Activated naive CD4-positive, alpha-beta T cell treated with anti-CD3 and anti-CD28 coated beads, Interleukin-2, amount 10 ng/mL, durations not matched to agents 7 days and 5 days (primary cell): ENCODE data around the gene TPPP3.

ENCODE experiments used
- CTCF ChIA-PET: fragments of 350-600 bp; sonication (Branson Sonifier 250); formaldehyde crosslinking; loops from one replicate; lab custom pipeline; 2021; ENCODE audit warnings: antibody characterized with exemption; lab: Charles Lee
- DNase-seq: peaks from one replicate; pipeline ENCODE4 v3.0.0-alpha.2; 2020
- H3K27ac Mint-ChIP-seq: one replicate; pipeline ENCODE4 v1.8.0; 2021; ENCODE audit warnings: mild to moderate bottlenecking, moderate library complexity, mixed read lengths
- H3K27me3 Mint-ChIP-seq: one replicate; pipeline ENCODE4 v1.8.0; 2021; ENCODE audit warnings: mild to moderate bottlenecking, mixed read lengths
- H3K36me3 Mint-ChIP-seq: one replicate; pipeline ENCODE4 v1.8.0; 2021; ENCODE audit warnings: mixed read lengths
- H3K4me1 Mint-ChIP-seq: one replicate; pipeline ENCODE4 v1.8.0; 2021; ENCODE audit warnings: mixed read lengths
- H3K4me3 Mint-ChIP-seq: one replicate; pipeline ENCODE4 v1.8.0; 2021; ENCODE audit warnings: mild to moderate bottlenecking, moderate library complexity, mixed read lengths
- H3K9me3 Mint-ChIP-seq: one replicate; pipeline ENCODE4 v1.8.0; 2021; ENCODE audit warnings: mixed read lengths

Gene TPPP3

DNA sequence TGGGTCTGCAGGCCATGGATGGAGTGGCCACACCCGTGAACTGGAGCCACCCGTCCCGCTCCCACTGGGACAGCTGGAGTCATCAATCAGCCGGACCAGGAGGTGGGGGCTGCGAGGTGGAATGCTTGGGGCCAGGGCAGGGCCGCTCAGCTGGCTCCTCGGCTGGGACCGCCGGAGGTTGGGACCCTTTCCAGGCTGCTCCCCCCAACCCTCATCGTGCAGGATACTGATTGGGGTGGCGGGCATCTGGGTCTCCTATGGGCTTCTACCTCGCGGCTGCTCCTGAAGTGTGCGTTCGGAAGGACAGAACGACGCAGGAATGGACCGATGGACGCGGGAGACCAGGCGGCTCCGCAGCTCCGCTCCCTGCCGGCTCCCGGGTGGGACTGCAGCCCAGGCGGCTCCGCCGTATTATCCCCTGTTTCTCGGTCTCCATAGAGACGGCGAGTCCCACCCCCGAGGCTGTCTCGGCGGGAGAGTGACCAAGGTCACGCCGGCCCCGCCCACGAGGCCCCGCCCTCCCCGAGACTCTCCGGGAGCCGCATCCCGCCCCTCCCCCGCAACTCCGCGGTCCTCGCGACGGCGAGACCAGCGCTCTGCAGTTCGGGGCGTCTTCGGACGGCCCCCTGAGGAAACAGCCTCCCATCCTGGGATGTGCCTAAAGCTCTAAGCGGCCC, at the start of gene TPPP3:
TSS of gene TPPP3 (minus strand) at position 388 of the 677 bp plus-strand sequence. CDS start 2,387 bp downstream, outside the sequence.
- Mint-ChIP-seq H3K36me3 (no peaks in the 10 kb centered on the region), H3K4me3 (no peak within 1 kb of the TSS), H3K9me3 (no peaks in the 10 kb centered on the region), H3K27ac (no peak within 1 kb of the TSS), H3K4me1 (peaks cover 10% of the 10 kb centered on the region), H3K27me3 (peaks cover 91% of the 10 kb centered on the region)
- DNase-seq, result peak; percentile 58
- CTCF ChIA-PET, result interaction anchor here (1.0 to 1.8 kb wide), 6 partner anchors 9 to 195 kb away, joined by 3 to 6 read pairs (median 3); no protein-coding TSS in a partner anchor

DNA sequence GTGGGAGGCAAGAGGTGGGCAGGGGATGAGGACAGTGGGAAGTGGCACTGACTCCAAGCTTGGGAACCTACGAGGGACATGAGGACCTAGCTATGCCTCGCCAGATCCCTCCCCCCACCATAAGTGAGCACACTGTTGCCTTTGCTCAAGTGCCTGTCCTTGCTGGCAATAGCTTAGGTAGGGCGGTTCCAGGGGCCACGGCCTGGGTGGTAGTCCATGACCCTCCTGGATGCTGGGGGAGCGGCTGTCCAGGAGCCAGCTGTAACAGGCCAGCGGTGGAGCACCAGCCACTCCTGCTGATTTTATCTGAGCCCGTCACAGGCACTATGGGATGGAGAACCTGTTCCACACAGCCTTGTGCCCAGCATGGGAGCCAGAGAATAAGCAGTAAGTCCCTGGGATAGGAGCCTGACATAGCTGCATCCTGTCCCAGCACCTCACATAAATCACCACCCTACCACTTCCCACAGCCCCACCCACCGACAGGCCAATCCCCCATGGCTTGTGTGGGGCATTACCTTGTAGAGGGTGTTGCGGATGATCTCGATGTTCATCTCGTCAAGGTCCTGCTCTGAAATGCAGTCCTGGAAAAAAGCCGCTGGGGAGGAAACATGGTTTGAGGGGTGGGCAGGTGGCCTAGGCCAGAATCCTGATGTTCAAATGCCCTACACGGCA, 49.4 kb upstream of the TPPP3 start:
- DNase-seq, result no peak
- no peaks in the 10 kb centered on the region for H3K4me1 Mint-ChIP-seq
- CTCF ChIA-PET, result interaction anchor here (0.5 to 12.0 kb wide), 3 partner anchors 16 to 158 kb away, joined by 3 to 101 read pairs (median 3); partner anchors contain the start of gene TPPP3
- no peaks in the 10 kb centered on the region for H3K9me3 Mint-ChIP-seq
- H3K4me3 Mint-ChIP-seq, result no peak overlapping the region
- no peaks in the 10 kb centered on the region for H3K27me3 Mint-ChIP-seq
- H3K36me3 Mint-ChIP-seq, result peaks cover 11% of the 10 kb centered on the region
- H3K27ac Mint-ChIP-seq, result no peak overlapping the region

DNA sequence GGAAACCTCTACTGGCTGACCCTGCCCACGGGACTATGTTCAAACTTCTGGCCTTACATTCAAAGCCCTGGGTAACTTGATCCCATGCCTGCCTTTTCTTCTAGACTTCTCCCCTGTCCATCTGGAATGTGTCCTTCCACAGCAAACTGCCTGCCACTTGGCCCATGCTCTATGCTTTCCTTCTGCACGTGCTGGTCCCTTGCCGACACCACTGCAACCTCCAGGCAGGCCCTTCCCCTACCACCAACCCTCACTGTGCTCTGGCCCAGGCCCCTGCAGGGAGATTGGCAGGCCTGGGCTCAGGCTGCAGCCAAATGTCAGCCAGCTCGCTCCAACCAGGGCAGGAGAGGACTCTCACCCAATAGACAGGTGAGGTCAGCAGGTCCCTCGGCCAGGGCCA, 48.6 kb upstream of the TPPP3 start:
- no peak for DNase-seq
- peaks cover 10% of the 10 kb centered on the region for H3K36me3 Mint-ChIP-seq
- no peaks in the 10 kb centered on the region for H3K27me3 Mint-ChIP-seq
- H3K27ac Mint-ChIP-seq, result peak overlapping the region; percentile 38
- CTCF ChIA-PET, result interaction anchor here (12.0 kb wide), 1 partner anchor 15 kb away, joined by 101 read pairs; no protein-coding TSS in a partner anchor
- no peaks in the 10 kb centered on the region for H3K4me1 Mint-ChIP-seq
- H3K4me3 Mint-ChIP-seq, result no peak overlapping the region
- no peaks in the 10 kb centered on the region for H3K9me3 Mint-ChIP-seq

DNA sequence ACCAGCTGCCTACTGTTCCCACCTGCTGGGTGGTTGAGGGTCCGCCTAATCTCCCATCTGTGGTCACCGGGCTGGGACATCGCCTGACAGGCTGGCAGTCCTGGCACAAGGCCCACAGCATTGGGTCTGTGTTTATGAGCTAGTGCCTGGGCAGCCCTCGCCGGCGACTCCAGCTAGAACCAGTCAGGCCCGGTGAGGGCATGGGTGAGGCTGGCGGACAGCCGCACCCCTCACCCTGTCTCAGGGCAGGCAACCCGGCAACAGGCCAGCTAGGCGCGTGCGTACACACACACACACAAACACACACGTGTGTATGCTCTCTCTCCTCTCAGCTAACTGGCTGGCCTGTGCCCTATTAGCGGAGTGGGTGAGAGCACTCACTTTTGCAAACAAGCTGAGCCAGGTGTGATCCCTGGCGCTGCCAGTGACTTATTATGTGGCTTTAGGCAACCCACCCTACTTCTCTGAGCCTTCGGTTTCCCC, 48.0 kb upstream of the TPPP3 start:
- Mint-ChIP-seq H3K27me3 (no peaks in the 10 kb centered on the region), H3K27ac (no peak overlapping the region), H3K36me3 (peaks cover 7% of the 10 kb centered on the region), H3K4me1 (no peaks in the 10 kb centered on the region), H3K9me3 (no peaks in the 10 kb centered on the region), H3K4me3 (no peak overlapping the region)
- CTCF ChIA-PET, result interaction anchor here (12.0 kb wide), 1 partner anchor 14 kb away, joined by 101 read pairs; no protein-coding TSS in a partner anchor
- no peak for DNase-seq

DNA sequence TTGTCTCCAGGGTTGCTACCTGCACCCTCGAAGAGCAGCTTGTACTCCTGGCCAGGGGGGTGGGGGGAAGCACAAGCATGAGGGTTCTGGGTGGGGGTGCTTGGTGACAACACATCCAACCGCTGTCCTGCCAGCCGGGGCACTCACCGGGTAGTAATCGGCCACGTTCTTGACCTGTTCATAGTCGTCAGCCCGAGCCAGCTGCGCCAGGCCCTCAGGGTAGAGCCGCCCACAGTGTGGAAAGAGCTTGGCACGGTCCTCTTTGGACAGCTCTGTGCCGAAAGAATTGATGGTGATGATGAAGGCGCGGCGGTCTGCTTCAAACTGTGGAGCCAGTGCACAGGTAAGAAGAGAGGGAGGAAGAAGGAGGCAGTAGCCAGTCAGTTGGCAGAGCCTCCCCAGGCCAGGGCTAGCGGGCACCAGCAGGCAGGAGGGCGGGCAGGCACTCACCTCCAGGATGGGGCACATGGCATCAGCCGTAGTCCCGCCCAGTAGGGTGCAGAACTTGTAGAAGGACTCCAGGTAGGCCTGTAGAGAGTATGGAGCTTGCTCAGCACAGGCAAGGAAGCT, 45.6 kb upstream of the TPPP3 start:
- no peaks in the 10 kb centered on the region for H3K4me1 Mint-ChIP-seq
- H3K27ac Mint-ChIP-seq, result no peak overlapping the region
- peaks cover 5% of the 10 kb centered on the region for H3K36me3 Mint-ChIP-seq
- CTCF ChIA-PET, result interaction anchor here (0.9 to 12.0 kb wide), 2 partner anchors 12 to 28 kb away, joined by 3 to 101 read pairs; no protein-coding TSS in a partner anchor
- DNase-seq, result no peak
- H3K27me3 Mint-ChIP-seq, result no peaks in the 10 kb centered on the region
- H3K4me3 Mint-ChIP-seq, result no peak overlapping the region
- no peaks in the 10 kb centered on the region for H3K9me3 Mint-ChIP-seq

DNA sequence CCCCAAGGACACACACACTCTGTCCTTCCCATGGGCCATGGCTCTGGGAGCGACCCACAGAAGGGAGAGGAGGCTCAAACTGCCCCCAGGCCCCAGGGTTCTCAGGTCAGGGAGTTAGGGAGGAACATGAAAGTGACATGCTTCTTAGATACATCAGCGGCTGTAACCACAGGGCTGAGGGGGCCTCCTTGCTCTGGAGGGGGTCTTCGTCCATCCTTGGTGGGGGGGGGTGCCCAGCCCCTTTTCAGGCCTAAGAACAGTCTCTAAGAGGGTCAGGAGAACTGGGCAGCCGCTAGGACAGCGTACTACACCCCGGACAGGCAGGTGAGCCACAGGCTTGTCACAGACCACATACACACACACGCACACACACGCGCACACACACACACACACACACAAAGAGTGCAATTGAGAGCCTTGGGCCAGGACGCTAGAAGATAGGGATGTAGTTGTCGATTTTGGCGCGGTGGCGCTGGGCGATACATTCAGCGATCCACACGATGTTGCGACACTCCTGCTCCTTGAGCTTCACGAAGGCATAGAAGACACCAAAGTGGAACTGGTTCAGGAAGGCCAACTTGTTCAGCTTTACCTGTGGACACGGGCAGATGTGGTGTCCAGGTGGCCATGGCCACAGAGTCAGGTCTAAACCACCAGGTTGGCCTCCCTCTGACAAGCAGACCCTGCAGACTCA, 44.9 kb upstream of the TPPP3 start:
- no peak for DNase-seq
- Mint-ChIP-seq H3K27ac (no peak overlapping the region), H3K4me3 (no peak overlapping the region), H3K4me1 (no peaks in the 10 kb centered on the region), H3K27me3 (peaks cover 5% of the 10 kb centered on the region), H3K9me3 (no peaks in the 10 kb centered on the region), H3K36me3 (peaks cover 5% of the 10 kb centered on the region)
- CTCF ChIA-PET, result interaction anchor here (0.9 to 12.0 kb wide), 2 partner anchors 11 to 28 kb away, joined by 3 to 101 read pairs; no protein-coding TSS in a partner anchor

DNA sequence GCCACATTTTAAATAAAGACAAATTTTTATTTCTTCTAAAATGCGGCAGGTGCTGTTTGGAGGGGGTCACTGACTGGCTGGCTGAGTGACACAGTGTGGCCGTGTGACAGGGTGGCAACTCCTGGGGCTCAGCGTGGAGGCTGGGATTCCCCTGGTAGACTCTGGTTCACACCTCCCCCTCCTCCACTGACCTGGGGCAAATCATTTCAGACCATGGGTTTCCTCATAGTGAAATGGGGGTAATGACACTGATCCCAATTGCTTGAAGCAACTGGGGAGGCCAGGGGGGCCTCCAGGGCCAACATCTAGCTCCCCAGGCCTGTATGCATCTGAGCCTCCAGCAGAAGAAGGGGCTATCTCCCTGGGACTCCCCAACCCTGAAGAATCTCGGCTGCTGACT, 44.2 kb upstream of the TPPP3 start:
- Mint-ChIP-seq H3K4me3 (no peak overlapping the region), H3K9me3 (no peaks in the 10 kb centered on the region), H3K27ac (no peak overlapping the region), H3K4me1 (no peaks in the 10 kb centered on the region), H3K36me3 (peaks cover 5% of the 10 kb centered on the region), H3K27me3 (peaks cover 13% of the 10 kb centered on the region)
- CTCF ChIA-PET, result interaction anchor here (12.0 kb wide), 1 partner anchor 11 kb away, joined by 101 read pairs; no protein-coding TSS in a partner anchor
- DNase-seq, result no peak

DNA sequence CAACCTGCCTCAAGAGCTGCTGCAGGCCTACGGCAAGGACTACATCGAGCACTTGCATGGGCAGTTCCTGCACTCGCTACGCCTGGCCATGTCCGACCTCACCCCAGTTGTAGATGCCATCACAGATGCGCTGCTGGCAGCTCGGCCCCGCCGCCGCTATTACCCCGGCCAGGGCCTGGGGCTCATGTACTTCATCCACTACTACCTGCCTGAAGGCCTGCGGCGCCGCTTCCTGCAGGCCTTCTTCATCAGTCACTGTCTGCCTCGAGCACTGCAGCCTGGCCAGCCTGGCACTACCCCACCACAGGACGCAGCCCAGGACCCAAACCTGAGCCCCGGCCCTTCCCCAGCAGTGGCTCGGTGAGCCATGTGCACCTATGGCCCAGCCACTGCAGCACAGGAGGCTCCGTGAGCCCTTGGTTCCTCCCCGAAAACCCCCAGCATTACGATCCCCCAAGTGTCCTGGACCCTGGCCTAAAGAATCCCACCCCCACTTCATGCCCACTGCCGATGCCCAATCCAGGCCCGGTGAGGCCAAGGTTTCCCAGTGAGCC, 43.4 kb upstream of the TPPP3 start:
- H3K4me3 Mint-ChIP-seq, result no peak overlapping the region
- H3K27ac Mint-ChIP-seq, result no peak overlapping the region
- DNase-seq, result no peak
- CTCF ChIA-PET, result no interaction called here
- peaks cover 21% of the 10 kb centered on the region for H3K27me3 Mint-ChIP-seq
- H3K9me3 Mint-ChIP-seq, result no peaks in the 10 kb centered on the region
- H3K4me1 Mint-ChIP-seq, result peaks cover 3% of the 10 kb centered on the region
- peaks cover 5% of the 10 kb centered on the region for H3K36me3 Mint-ChIP-seq

DNA sequence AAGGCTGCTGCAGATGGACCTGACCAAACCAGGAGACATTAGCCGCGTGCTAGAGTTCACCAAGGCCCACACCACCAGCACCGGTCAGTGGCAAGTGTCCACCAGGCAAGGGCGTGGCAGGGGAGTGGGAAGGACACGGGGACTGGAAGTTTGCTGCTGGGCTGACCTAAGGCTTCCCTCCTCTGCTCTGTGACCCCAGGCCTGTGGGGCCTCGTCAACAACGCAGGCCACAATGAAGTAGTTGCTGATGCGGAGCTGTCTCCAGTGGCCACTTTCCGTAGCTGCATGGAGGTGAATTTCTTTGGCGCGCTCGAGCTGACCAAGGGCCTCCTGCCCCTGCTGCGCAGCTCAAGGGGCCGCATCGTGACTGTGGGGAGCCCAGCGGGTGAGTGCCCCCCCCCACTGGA, 42.5 kb upstream of the TPPP3 start:
- DNase-seq, result no peak
- CTCF ChIA-PET, result interaction anchor here (4.9 kb wide), 1 partner anchor 11 kb away, joined by 24 read pairs; no protein-coding TSS in a partner anchor
- Mint-ChIP-seq H3K4me3 (no peak overlapping the region), H3K36me3 (peaks cover 5% of the 10 kb centered on the region), H3K27ac (no peak overlapping the region), H3K27me3 (peaks cover 28% of the 10 kb centered on the region), H3K4me1 (peaks cover 5% of the 10 kb centered on the region), H3K9me3 (no peaks in the 10 kb centered on the region)

DNA sequence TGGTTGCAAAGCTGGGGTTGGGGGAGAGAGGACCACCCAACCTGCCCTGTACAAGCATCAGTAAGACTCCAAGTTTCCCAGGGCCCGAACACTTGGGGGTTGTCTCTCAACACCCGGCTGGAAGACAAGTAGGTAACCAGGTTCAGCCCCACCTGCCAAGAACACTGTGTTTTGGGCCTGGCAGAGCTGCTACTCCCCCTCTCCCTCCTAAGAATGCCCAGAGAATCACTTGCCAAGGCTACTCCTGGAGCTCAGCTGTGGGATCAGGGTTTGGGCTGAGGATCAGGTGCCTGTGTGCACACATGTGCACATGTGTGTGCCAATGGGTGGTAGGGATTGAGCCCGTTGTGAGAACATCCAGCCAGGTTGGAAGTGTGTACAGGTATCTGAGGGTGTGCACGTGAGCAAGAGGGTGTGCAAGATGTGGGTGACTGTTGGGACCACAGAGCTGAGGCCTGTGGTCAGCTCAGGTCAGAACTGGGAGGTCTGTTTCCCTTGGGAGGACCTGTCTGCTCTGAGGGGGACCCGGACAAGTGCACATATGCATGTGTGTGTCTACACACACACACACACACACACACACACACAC, 39.9 kb upstream of the TPPP3 start:
- Mint-ChIP-seq H3K9me3 (no peaks in the 10 kb centered on the region), H3K36me3 (peaks cover under 1% of the 10 kb centered on the region), H3K27ac (no peak overlapping the region), H3K27me3 (peaks cover 53% of the 10 kb centered on the region), H3K4me1 (peaks cover 10% of the 10 kb centered on the region), H3K4me3 (no peak overlapping the region)
- DNase-seq, result no peak
- CTCF ChIA-PET, result interaction anchor here (1.2 to 4.9 kb wide), 2 partner anchors 14 to 32 kb away, joined by 4 to 24 read pairs; no protein-coding TSS in a partner anchor

DNA sequence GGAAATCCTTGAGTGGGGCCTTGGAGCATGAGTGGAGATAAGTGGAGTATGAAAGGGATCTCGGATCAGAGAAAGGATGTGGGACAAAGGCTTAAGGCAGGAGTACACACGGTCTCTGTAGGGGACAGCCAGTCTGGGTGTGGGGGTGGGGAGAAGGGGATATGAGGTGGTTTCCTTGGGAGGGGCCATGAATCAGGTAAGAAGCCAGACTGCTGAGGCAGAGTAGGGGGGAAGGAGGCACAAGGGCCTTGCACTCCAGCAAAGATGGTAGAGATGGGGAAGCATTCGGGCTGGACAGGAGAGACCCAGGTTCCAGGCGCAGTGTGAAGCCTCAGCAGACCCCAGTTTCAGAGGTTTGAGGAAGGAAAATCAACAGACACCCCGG, 39.2 kb upstream of the TPPP3 start:
- H3K27me3 Mint-ChIP-seq, result peaks cover 61% of the 10 kb centered on the region
- no peak for DNase-seq
- peaks cover 10% of the 10 kb centered on the region for H3K4me1 Mint-ChIP-seq
- peak overlapping the region; percentile 36 for H3K4me3 Mint-ChIP-seq
- H3K36me3 Mint-ChIP-seq, result no peaks in the 10 kb centered on the region
- peak overlapping the region; percentile 58 for H3K27ac Mint-ChIP-seq
- CTCF ChIA-PET, result interaction anchor here (1.1 to 4.9 kb wide), 2 partner anchors 14 to 82 kb away, joined by 4 to 24 read pairs; no protein-coding TSS in a partner anchor
- H3K9me3 Mint-ChIP-seq, result no peaks in the 10 kb centered on the region

DNA sequence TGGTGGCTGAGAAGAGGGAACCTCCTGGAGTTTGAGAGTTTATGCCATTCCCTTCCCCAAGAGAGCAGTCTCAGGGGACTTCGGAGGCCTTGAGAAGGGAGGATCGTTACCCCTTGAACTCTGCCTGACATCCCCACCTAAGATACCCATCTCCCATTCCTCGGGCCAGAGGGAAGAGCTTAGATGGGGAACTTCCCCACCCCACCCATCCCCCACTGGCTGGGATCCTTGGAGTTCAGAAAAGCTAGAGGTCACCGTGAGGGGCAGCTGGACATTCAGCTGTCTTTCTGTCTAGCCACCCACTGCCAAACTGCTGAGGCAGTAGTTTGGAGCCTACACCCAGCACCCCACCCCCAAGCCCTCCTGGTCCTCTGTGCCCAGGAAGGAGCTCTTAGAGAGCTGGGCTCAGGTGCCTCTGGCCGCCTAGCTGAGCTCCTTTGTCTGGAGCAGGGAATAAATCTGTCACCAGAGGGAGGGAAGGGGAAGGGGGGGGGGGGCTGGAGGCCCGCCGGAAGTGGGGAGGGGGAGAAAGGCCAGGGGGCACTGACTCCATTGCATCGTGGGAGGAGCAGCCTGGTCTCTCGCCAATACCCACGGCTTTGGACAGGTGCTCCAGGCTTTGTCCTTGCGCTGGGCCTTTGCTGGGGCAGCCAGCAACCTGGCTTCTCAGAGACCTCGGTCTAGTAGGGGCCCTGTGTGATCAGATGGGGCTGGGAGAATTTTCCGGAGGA, 38.6 kb upstream of the TPPP3 start:
- Mint-ChIP-seq H3K4me1 (peaks cover 10% of the 10 kb centered on the region), H3K27ac (peak overlapping the region; percentile 58), H3K9me3 (no peaks in the 10 kb centered on the region), H3K27me3 (peaks cover 66% of the 10 kb centered on the region), H3K36me3 (no peaks in the 10 kb centered on the region), H3K4me3 (peak overlapping the region; percentile 64)
- DNase-seq, result no peak
- CTCF ChIA-PET, result interaction anchor here (1.1 to 4.9 kb wide), 2 partner anchors 15 to 82 kb away, joined by 4 to 24 read pairs; no protein-coding TSS in a partner anchor
